GM12873 (cell line): ENCODE data around the gene JADE1.

Experiments
- CTCF ChIP-seq: IDR thresholded peaks from 2 replicates; pipeline ENCODE4 v1.5.1; 2012; ENCODE audit warnings: low read depth, mild to moderate bottlenecking, moderate library complexity, low read length, control low read depth; ENCODE audit not compliant: insufficient read depth; ENCODE audit errors: missing control alignments

The JADE1 gene

GRCh38 chr4:128823025-128823661 lies 13.6 kb downstream of the JADE1 start:
- TF ChIP-seq CTCF, result no peak

GRCh38 chr4:128825226-128825625 lies 15.7 kb downstream of the JADE1 start:
- no peak for TF ChIP-seq CTCF

GRCh38 chr4:128827296-128827695 lies 17.8 kb downstream of the JADE1 start:
- TF ChIP-seq CTCF, result no peak

GRCh38 chr4:128830906-128831503 lies 21.5 kb downstream of the JADE1 start:
- TF ChIP-seq CTCF, result no peak

GRCh38 chr4:128831531-128832242 lies 22.2 kb downstream of the JADE1 start:
- TF ChIP-seq CTCF, result no peak

- TF ChIP-seq CTCF, result no peak
Observed at GRCh38 chr4:128832243-128832625, 22.7 kb downstream of the JADE1 start.

- no peak for TF ChIP-seq CTCF
Observed at GRCh38 chr4:128835498-128836222, 26.2 kb downstream of the JADE1 start.
